ENCODE results near the gene MPPED2.

MPPED2 gene

DNA sequence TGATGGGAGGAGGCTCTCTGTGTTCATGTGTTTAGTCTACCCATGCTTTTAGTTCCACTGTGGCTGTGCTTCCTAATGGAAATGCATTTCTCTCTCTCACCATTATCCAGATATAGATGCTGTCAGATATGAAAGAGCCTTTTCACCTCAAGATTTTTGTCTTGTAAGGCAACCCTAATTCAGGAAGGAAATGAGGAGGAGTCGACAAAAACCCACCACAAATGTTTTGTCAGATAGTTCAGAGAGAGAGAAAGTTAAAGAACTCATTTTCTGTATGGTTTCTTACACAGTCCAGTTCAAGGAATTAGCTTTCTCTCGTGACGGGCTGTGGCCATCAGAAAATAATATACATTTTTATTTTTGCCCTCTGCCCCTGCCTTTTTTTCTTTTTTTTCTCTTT lies 180.8 kb downstream of the MPPED2 start:
- no peak overlapping the region for H3K4me3 ChIP-seq (ENCODE audit: low read length)
- TF ChIP-seq ZNF274 (IDR thresholded peaks at IDR 0.05; ENCODE audit: low read depth, low read length), result no peak

DNA sequence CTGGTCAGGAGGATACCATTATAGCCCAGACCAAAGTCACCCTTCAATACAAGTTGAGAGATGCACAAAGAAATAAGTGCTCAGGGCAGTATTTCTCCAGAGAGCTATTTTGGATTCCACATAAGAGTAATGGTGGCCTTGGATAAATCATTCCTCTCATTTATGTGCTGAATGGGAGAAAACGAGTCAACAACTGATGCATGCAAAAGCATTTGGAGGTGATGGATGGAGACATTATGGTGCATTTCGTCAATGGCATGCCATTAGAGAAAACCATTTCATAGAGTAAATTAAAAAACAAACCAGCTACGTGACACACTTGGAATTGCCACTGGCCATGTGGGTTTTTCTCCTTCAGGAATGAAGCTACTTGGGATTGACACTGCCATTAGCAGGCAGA lies 182.0 kb downstream of the MPPED2 start:
- no peak overlapping the region for H3K4me3 ChIP-seq (ENCODE audit: low read length)
- no peak for TF ChIP-seq ZNF274 (IDR thresholded peaks at IDR 0.05; ENCODE audit: low read depth, low read length)

DNA sequence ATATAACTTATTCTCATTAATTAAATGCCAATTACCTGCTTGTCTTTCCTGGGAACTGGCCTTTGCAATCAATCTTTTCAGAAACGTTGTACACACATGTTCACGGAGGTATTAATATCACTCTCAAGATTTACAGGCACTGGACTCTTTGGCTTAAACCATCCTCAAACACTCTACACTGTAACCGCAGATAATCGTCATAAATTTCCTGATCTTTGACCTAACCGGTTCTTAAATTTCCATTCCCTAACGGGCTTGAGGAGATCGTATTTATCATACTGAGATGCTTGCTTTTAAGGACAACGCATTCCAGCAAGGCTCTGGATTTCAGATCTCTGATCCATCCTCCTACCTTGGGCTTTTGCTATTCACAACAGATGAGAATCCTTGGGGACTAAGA lies 190.4 kb downstream of the MPPED2 start:
- no peak for TF ChIP-seq ZNF274 (IDR thresholded peaks at IDR 0.05; ENCODE audit: low read depth, low read length)
- H3K4me3 ChIP-seq (ENCODE audit: low read length), result no peak overlapping the region

DNA sequence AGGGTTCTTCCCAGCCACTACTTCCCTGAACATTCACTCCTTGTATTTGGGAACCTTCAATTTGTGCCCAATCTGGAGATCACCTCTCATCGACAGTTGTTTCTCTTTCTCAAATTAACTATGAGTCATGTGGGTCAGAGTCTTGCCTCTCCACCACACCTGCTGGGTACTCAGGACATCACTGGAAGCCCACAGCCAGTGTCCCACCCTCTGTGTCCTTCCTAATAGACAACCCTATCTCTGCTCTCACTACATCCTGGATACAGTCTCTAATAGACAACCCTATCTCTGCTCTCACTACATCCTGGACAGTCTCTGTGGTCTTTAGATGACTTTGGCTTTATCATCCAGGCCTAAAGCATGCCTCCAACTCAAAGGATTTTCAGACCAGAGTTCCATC lies 193.1 kb downstream of the MPPED2 start:
- TF ChIP-seq ZNF274 (IDR thresholded peaks at IDR 0.05; ENCODE audit: low read depth, low read length), result no peak
- no peak overlapping the region for H3K4me3 ChIP-seq (ENCODE audit: low read length)

DNA sequence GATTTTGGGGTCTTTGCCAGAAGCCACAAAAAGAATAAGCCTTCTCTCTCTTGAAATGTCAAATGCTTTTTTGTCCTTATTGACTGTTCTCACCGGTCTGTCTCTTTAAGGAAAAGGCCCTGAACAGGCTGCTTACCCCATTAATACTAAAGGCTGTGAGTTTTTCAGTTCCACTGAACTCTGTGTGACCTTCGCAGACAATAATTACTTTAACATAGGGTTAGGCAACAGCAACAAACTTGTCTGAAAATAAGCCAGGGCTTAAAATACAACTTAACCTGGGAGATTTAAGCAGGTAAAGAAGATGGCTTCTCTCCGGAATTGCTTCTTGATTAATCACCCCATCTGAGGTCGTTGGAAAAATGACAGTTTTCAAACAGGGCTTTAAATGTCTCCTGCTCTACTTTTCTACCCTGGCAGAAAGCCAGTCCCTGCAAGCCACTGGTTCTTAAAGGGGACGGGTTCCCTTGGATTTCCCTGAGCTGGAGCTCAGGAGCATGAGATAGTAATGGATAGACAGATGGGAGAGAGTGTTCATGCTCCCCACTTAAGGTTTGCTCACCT lies 193.8 kb downstream of the MPPED2 start:
- no peak overlapping the region for H3K4me3 ChIP-seq (ENCODE audit: low read length)
- TF ChIP-seq ZNF274 (IDR thresholded peaks at IDR 0.05; ENCODE audit: low read depth, low read length), result no peak

DNA sequence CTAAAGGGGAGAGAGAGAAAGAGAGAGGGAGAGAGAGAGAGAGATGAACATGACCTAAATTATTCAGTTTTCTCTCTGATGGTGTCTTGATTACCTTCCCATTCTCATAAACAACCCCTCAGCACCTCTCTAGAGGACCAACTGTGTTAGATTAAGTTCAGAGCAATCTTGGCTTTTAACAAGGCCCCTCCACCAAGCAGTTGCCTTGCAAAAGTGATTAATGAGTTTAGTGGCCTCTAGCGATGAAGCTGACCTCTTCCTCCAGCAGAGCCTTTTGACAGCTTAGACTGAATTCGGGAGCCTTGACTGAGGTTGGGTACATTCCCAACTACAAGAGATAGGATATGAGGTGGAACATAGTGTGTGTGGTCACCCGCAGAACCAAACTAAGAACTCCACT lies 197.2 kb downstream of the MPPED2 start:
- no peak overlapping the region for H3K4me3 ChIP-seq (ENCODE audit: low read length)
- TF ChIP-seq ZNF274 (IDR thresholded peaks at IDR 0.05; ENCODE audit: low read depth, low read length), result no peak

DNA sequence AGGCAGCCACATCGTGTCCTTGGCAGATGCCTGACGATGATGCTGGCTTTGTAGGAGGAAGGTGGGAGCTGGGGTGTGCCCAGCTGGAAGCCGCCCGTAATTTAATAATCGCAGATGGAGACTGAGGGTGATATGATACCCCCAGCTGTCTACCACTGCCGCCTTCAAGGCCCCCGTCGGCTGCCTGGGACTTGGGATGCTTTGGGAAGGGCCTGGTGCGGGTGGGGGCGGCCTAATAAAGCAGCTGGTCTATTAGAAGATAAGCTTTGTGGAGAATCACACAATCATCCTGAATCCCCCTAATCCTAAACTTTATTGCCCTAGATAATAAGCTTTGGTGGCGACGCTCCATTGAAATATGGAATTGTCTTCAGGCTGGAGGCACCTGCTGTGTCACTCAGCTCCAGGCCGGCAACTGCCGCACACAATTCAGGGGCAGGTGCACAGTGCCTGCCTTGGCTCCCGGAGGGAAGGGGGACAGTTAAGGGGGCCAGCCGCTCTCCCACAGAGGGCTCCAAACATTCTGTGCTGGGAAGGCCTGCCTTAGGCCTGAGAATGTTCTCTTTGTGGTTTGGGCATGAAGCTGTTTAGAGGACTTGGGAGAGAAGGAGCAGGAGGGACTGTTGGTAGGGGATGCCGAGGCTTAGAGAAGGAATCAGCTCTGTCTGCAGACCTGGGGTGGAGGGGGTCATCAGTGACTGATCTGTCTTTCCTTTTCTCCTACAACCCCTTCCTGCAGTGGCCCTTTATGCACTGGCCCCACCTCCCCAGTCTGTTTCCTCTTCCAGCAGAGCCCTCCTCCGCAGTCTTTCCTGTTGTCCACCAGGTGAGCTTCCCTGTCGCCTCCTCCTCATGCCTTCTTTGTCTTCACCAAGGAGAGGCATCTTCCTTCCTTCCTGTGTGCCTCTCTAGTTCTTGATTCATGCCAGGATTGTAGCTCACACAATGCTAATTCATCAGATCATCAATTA lies 198.0 kb downstream of the MPPED2 start:
- H3K4me3 ChIP-seq (ENCODE audit: low read length), result no peak overlapping the region
- TF ChIP-seq ZNF274 (IDR thresholded peaks at IDR 0.05; ENCODE audit: low read depth, low read length), result no peak

DNA sequence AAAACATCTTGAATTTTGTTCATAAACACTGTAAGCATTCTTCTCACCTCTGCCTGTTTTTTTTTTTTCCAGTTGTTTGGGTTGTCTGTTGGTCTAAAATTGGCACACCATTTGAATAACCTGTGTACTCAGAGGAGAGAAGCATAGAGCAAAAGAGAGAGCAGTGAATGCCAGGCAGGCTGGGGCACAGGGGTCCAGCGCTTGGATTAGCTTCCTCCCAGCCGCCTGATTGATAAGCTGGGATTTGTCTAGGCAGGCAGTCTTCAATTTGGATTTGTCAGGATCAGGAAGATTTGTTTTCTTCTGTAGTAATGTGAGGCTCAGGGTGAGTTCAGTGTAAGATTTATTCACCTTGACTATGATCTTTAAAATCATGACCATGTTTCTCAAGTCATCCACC lies 204.3 kb downstream of the MPPED2 start:
- H3K4me3 ChIP-seq (ENCODE audit: low read length), result no peak overlapping the region
- TF ChIP-seq ZNF274 (IDR thresholded peaks at IDR 0.05; ENCODE audit: low read depth, low read length), result no peak

DNA sequence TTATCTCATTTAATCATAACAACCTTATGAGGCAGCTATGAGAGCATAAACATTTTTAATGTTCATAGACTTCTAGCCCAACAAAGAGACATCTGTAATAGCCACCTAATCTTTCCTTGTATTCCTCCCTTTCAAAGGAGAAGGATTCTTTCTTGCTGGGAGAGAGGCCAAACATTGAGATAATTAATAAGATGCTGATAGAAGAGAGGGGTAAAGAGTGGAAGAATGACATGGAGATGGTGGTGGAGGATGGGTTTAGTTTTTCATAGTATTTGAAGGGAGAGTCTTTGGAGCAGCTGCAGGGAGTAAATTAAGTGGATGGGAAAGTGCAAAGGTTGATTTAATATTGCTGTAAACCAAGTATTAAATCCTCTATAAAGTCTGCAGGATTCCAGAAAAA lies 205.3 kb downstream of the MPPED2 start:
- TF ChIP-seq ZNF274 (IDR thresholded peaks at IDR 0.05; ENCODE audit: low read depth, low read length), result no peak
- H3K4me3 ChIP-seq (ENCODE audit: low read length), result no peak overlapping the region

DNA sequence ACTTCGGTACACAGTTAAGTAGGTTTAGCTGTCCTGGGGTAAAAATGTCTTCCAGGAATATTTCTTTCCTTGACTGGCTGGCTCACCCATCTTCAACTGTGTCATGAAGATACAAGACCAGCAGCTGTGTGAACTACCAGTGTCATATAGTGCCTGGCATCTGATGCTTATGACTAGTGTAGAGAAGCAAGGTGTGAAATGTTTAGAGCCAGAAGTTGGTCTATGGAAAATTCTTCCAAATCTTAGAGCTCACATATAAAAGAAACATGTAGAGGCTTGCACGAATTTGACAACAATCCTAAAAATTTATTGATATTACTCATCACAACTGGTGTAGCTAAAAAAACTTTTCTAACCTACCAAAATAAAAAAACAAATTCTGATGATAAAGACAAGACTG lies 208.8 kb downstream of the MPPED2 start:
- no peak overlapping the region for H3K4me3 ChIP-seq (ENCODE audit: low read length)
- TF ChIP-seq ZNF274 (IDR thresholded peaks at IDR 0.05; ENCODE audit: low read depth, low read length), result no peak

DNA sequence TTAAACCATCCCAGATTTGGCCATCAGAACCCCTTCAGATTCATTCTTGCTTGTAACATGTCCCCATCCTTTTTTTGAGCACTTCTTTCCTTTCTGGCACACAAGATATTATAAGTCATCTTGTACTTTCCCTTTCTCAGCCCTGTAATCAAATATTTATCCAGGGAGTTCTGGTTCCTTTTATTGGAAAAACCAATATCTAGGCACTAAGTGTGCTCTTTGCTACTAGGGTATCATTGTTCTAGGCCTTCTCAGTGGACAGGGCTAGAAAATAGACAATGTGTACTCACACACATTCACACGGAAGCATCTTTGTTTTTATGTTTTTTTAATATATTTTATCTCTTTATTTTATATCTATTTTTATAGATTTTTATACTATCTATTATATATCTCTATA lies 216.0 kb downstream of the MPPED2 start:
- no peak overlapping the region for H3K4me3 ChIP-seq (ENCODE audit: low read length)
- no peak for TF ChIP-seq ZNF274 (IDR thresholded peaks at IDR 0.05; ENCODE audit: low read depth, low read length)

DNA sequence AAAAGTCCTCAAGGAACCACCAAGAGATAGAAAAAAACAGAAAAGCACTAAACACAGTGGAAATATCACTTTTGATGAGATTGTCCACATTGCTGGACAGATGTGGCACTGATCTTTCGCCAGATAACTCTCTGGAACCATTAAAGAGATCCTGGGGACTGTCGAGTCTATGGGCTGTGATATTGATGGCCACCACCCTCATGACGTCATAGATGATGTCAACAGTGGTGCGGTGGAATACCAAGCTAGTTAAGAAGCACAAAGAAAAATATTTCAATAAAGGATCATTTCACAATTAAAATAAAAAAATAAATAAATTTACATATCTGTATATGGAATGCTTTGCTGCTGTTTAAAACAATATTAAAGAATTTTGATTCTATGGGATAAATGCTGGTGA lies 217.8 kb downstream of the MPPED2 start:
- H3K4me3 ChIP-seq (ENCODE audit: low read length), result no peak overlapping the region
- TF ChIP-seq ZNF274 (IDR thresholded peaks at IDR 0.05; ENCODE audit: low read depth, low read length), result no peak

DNA sequence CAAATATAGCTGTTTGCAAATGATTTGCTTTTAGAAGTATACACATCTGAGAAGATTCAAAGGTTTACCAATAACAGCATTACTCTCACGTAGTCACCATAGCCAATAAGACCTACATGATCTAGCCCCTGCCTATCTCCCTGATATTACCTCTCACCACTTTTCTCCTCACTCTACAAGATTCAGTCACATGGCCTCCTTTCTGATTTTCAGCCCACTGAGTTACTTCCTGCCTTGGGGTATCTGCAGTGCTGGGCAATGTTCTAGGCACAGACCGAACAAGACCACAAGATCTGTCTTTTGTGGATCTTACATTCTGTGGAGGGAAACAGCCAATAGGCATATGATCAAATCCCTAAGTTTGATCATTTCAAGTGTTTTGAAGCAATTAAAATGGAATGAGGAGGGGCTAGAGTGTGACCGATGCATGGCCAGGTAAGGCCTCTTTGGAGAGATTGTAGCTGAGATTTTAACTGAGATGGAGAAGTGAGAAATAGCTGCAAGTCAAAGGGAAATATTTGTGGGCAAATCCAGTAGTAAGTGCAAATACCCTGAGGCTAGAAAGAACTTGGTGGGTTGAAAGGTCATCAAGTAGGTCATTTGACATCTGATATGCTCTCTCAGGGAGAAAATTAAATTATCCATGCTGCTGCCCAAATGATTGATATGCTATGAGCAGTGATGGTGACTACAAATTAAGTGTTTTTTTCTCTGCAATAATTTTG lies 220.2 kb downstream of the MPPED2 start:
- no peak for TF ChIP-seq ZNF274 (IDR thresholded peaks at IDR 0.05; ENCODE audit: low read depth, low read length)
- H3K4me3 ChIP-seq (ENCODE audit: low read length), result no peak overlapping the region

DNA sequence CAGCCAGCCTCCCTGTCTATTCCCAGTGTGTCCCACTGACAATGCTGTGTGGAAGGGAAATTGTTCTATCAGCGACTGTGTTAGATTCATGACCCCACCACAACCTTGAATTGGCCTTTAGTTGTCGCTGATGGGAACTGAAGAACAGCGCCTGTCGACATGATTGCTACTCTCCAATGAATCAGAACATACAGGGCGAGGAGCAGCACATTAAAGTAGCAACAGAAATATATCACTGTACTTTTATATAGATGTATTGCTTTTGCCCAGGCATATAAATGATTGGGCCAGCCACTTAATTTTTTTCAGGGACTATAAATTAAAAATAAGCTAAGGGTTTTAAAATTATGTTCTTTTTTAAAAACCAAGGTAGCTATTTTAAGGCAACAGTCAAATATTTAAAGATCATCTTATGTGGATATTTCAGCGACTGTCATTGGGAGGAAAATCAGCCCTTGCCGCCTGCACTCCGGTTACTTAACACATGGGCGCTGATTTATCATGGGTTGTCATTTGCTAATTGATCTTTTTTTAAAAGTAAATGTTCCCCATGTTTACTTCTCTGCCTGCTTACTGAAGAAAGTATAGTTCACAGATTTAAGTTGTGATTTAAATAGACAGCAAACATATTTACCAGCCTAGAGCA lies 221.2 kb downstream of the MPPED2 start:
- no peak for TF ChIP-seq ZNF274 (IDR thresholded peaks at IDR 0.05; ENCODE audit: low read depth, low read length)
- no peak overlapping the region for H3K4me3 ChIP-seq (ENCODE audit: low read length)
